ENCODE results near the gene PER2.

The PER2 gene

DNA sequence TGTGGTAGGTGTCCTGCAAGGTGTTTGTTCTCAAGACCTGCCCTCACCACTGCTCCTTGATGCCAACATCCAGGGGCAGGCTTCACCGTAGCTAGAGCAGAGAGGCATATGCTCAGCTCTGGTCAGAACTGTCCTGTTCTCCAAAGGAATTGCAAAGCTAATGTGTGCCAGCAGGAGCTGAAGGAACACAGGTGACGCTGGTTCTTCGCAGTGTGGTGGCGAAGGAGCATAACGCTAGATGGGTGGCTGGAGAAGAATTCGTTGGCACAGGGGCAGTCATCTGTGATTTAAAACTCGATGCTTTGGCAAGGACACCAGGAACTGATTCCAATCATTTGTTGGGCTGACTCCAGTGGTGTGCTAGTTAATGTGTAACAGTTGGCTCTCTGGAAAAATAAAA is 11.4 kb upstream of the PER2 start:
- Mint-ChIP-seq H3K27ac (no peak overlapping the region), H3K4me1 (ENCODE audit: low read depth) (no peaks in the 10 kb centered on the region), H3K36me3 (ENCODE audit: low read depth) (no peaks in the 10 kb centered on the region), H3K4me3 (no peak overlapping the region), H3K27me3 (peaks cover 9% of the 10 kb centered on the region), H3K9me3 (no peaks in the 10 kb centered on the region)

GRCh38 chr2:238296638-238297457 is 8.4 kb upstream of the PER2 start:
- Mint-ChIP-seq H3K4me1 (ENCODE audit: low read depth) (no peaks in the 10 kb centered on the region), H3K9me3 (no peaks in the 10 kb centered on the region), H3K27me3 (peaks cover 9% of the 10 kb centered on the region), H3K27ac (no peak overlapping the region), H3K4me3 (no peak overlapping the region), H3K36me3 (ENCODE audit: low read depth) (no peaks in the 10 kb centered on the region)

DNA sequence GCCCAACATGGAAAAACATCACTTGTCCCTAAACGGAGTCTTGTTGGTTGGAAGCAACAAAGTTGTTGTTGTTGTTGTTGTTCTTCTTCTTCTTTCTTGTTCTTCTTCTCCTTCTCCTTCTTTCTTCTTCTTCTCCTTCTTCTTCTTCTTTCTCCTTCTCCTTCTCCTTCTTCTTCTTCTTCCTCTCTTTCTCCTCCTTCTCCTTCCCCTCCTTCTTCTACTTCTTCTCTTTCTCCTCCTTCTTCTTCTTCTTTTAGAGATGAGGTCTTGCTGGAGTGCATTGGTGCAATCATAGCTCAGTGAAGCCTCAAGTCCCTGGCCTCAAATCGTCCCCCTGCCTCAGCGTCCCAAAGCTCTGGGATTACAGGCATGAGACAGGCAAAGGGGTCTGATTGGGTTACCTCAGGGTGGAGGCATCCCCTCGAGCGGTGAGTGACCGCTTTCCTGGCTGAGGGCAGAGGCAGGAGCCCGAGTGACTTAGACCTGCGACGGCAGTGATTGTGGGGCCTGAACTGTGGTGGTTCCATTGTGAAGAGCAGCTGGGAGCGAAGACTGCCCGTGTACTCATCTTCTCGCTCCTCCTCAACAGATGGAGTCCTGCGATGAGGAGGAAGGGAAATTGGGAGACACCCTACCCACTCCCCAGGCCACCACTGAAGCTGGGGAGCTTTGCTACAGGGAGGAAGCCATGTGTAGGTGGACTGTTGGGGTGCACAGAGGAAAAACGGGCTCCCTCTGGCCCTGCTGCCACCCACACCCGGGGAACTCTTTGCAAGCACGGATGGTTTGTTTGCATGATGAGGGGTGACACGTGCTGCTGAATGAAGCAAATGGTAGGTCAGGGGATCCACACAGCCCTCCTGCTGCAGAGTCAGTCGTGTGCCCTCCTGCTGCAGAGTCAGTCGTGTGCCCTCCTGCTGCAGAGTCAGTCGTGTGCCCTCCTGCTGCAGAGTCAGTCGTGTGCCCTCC is 7.0 kb upstream of the PER2 start:
- no peaks in the 10 kb centered on the region for H3K36me3 Mint-ChIP-seq (ENCODE audit: low read depth)
- peaks cover 9% of the 10 kb centered on the region for H3K27me3 Mint-ChIP-seq
- no peaks in the 10 kb centered on the region for H3K9me3 Mint-ChIP-seq
- H3K27ac Mint-ChIP-seq = peak overlapping the region; percentile 10
- H3K4me1 Mint-ChIP-seq (ENCODE audit: low read depth) = peaks cover 3% of the 10 kb centered on the region
- no peak overlapping the region for H3K4me3 Mint-ChIP-seq

GRCh38 chr2:238294393-238295143 is 6.2 kb upstream of the PER2 start:
- Mint-ChIP-seq H3K4me1 (ENCODE audit: low read depth) (peaks cover 11% of the 10 kb centered on the region), H3K27ac (no peak overlapping the region), H3K4me3 (no peak overlapping the region), H3K9me3 (no peaks in the 10 kb centered on the region), H3K36me3 (ENCODE audit: low read depth) (no peaks in the 10 kb centered on the region), H3K27me3 (peaks cover 9% of the 10 kb centered on the region)

- Mint-ChIP-seq H3K36me3 (ENCODE audit: low read depth) (no peaks in the 10 kb centered on the region), H3K9me3 (no peaks in the 10 kb centered on the region), H3K27ac (no peak overlapping the region), H3K4me3 (no peak overlapping the region), H3K4me1 (ENCODE audit: low read depth) (peaks cover 16% of the 10 kb centered on the region), H3K27me3 (peaks cover 9% of the 10 kb centered on the region)
Observed at GRCh38 chr2:238294046-238294392, 5.6 kb upstream of the PER2 start.

GRCh38 chr2:238291550-238292281 is 3.3 kb upstream of the PER2 start:
- Mint-ChIP-seq H3K27ac (no peak overlapping the region), H3K9me3 (no peaks in the 10 kb centered on the region), H3K36me3 (ENCODE audit: low read depth) (no peaks in the 10 kb centered on the region), H3K4me3 (no peak overlapping the region), H3K4me1 (ENCODE audit: low read depth) (peaks cover 26% of the 10 kb centered on the region), H3K27me3 (no peaks in the 10 kb centered on the region)

GRCh38 chr2:238290715-238291549 is 2.5 kb upstream of the PER2 start:
- Mint-ChIP-seq H3K27me3 (no peaks in the 10 kb centered on the region), H3K27ac (peak overlapping the region; percentile 88), H3K36me3 (ENCODE audit: low read depth) (no peaks in the 10 kb centered on the region), H3K4me3 (peak overlapping the region; percentile 90), H3K4me1 (ENCODE audit: low read depth) (peaks cover 32% of the 10 kb centered on the region), H3K9me3 (no peaks in the 10 kb centered on the region)

DNA sequence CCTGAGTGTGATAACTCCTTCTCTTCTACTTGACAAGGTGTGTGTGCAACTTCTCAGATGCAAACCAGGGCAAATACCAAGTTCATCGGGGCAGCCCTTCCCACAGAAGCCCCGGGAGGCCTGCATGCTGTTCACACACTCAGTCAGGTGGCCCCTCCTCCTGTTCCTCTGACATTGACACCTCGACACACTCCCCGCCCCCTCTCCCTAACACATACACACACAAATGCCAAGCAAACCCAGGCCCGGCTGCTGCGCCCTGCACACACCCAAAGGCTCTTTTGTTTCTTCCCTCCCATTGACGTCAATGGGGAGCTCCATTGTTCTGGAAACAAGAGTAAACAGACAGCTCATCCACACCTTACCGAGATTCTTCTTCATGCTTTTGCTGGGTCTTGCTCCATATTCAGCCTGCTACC is 1.7 kb upstream of the PER2 start:
- peaks cover 40% of the 10 kb centered on the region for H3K4me1 Mint-ChIP-seq (ENCODE audit: low read depth)

GRCh38 chr2:238289574-238289973 is 1.2 kb upstream of the PER2 start:
- no peaks in the 10 kb centered on the region for H3K36me3 Mint-ChIP-seq (ENCODE audit: low read depth)
- no peaks in the 10 kb centered on the region for H3K27me3 Mint-ChIP-seq
- peak overlapping the region; percentile 90 for H3K4me3 Mint-ChIP-seq
- H3K9me3 Mint-ChIP-seq = no peaks in the 10 kb centered on the region
- H3K4me1 Mint-ChIP-seq (ENCODE audit: low read depth) = peaks cover 41% of the 10 kb centered on the region
- peak overlapping the region; percentile 88 for H3K27ac Mint-ChIP-seq

More for the DNA sequence above, 1.7 kb upstream of the PER2 start:
- no peaks in the 10 kb centered on the region for H3K9me3 Mint-ChIP-seq
- H3K27ac Mint-ChIP-seq = peak overlapping the region; percentile 88
- peak overlapping the region; percentile 90 for H3K4me3 Mint-ChIP-seq
- H3K36me3 Mint-ChIP-seq (ENCODE audit: low read depth) = no peaks in the 10 kb centered on the region
- no peaks in the 10 kb centered on the region for H3K27me3 Mint-ChIP-seq

DNA sequence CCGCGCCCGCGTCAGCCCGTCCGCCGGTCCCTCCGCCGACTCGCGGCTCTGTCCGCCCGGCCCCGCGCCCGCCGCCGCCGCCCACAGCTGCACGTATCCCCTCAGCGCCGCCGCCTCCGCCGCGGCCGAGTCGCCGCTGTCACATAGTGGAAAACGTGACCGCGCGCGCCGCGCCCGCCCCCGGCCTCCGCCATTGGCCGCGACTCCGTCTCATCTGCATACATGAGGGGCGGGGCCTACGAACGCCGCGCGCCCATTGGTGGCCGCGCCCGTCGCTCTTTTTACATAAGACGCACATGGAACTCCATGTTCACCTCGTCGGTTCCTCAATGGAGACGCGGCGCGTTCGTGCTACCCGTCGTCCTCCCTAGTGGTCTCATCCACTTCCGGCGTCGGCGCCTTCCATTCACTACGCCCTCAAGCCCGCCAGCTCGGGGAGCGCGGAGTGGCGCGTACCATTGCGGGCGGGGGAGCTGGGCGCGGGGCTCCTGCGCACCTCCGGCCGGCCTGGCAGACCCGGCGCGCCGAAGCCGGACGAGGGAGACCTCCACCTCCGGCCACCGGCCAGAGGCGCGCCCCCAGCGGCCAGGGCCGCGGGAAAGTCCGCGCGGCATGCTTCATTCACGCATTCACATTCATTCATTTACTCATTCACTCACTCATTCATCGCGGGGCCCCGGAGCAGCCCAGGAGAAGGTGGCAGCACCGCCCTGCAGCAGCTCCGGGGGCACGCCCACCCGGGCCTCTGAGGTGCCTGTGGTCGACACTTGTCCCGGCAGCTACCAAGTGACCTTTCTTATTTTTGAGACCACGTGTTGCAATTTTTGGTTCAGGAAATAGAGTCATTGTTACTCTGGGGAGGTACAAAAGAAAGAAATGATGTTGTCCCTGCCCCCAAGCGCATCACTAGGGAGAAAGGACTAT is 502 bp upstream of the PER2 start:
- Mint-ChIP-seq H3K4me1 (ENCODE audit: low read depth) (peaks cover 41% of the 10 kb centered on the region), H3K27me3 (no peaks in the 10 kb centered on the region), H3K36me3 (ENCODE audit: low read depth) (no peaks in the 10 kb centered on the region), H3K27ac (peak overlapping the region; percentile 88), H3K9me3 (no peaks in the 10 kb centered on the region), H3K4me3 (peak overlapping the region; percentile 90)

DNA sequence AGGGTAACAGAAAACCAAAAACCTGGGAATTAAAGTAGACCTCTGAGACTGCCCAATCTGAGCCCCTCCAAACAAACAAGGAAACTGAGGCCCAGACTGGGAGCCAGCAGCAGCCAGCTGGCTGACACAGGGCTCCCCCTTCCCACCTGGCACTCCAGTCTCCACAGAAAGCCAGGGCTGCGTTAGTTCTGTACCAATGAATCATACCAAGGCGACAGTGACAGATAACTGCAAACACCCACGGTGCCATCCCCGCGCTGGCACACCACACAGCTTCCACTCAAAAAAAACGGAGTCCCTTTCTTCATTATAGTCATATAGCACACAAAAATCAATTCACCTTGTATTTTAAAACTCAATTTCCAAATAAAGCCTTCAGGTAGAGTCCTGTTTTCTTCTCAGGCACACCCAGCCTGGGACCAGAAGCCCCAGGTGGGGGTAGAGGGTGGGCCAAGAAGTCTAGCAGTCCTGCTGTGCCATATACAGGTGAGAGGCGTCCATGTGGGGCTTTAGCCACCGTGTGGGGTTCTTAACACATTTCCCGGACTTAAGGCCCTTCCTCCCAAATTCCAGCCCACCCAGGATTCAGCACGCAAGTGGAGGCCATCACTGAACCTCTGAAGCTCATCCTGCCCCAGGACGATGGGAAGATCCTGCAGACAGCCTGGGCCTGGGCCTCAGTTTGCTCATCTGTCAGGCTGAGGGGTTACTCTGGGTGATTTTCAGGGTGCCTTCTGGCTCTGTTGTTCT is 1.2 kb downstream of the PER2 start:
- no peaks in the 10 kb centered on the region for H3K27me3 Mint-ChIP-seq
- H3K27ac Mint-ChIP-seq = peak overlapping the region; percentile 49
- H3K36me3 Mint-ChIP-seq (ENCODE audit: low read depth) = no peaks in the 10 kb centered on the region
- H3K9me3 Mint-ChIP-seq = no peaks in the 10 kb centered on the region
- H3K4me3 Mint-ChIP-seq = peak overlapping the region; percentile 85
- peaks cover 50% of the 10 kb centered on the region for H3K4me1 Mint-ChIP-seq (ENCODE audit: low read depth)

DNA sequence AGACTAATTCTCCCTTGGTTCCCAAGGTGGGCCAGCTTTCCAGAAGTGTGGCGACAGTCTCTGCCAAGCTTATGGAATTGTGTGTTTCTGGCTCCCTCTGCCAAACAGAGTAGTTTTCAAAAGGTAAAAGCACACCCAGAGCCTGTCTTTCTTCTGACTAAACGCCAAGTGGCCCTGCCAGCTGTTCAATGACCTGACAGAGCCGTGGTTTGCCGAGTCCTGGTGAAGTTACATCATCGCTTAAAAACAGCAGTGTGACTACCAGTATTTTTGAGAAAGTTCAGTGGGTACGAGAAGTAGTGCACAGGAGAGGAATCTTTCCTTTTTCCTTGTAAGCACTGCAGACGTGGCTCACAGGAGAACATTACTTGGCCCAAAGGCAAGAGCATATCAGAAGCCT is 1.9 kb downstream of the PER2 start:
- Mint-ChIP-seq H3K4me3 (peak overlapping the region; percentile 85), H3K9me3 (no peaks in the 10 kb centered on the region)

More for the DNA sequence above, 1.9 kb downstream of the PER2 start:
- Mint-ChIP-seq H3K27ac (no peak overlapping the region), H3K27me3 (no peaks in the 10 kb centered on the region), H3K4me1 (ENCODE audit: low read depth) (peaks cover 50% of the 10 kb centered on the region), H3K36me3 (ENCODE audit: low read depth) (no peaks in the 10 kb centered on the region)
